OCI-LY1 (cell line): ENCODE data around the gene SOST.

Experiments used
- H2AFZ ChIP-seq: fragments of 200-600 bp; sonication (generic), shearing (Covaris generic); 2 replicates; pipeline ENCODE4 v1.6.0; 2014; ENCODE audit warnings: antibody characterized with exemption, mild to moderate bottlenecking, low read length
- H3F3A ChIP-seq: fragments of 200-600 bp; sonication (generic), shearing (Covaris generic); 2 replicates; pipeline ENCODE4 v1.6.0; 2014; ENCODE audit warnings: mild to moderate bottlenecking, antibody characterized with exemption, low read length, moderate library complexity; ENCODE audit not compliant: insufficient read depth
- H3K27ac ChIP-seq: fragments of 200-600 bp; sonication (generic); 2 replicates; pipeline ENCODE4 v1.5.1; 2014; ENCODE audit warnings: low read length, mixed run types, mild to moderate bottlenecking, low read depth; ENCODE audit not compliant: poor library complexity, severe bottlenecking
- H3K27me3 ChIP-seq: fragments of 200-600 bp; sonication (generic); 2 replicates; pipeline ENCODE4 v1.6.0; 2014; ENCODE audit warnings: antibody characterized with exemption, mild to moderate bottlenecking, low read length, moderate library complexity; ENCODE audit not compliant: insufficient read depth
- H3K36me3 ChIP-seq: fragments of 200-600 bp; sonication (generic); 2 replicates; pipeline ENCODE4 v1.6.1; 2014; ENCODE audit warnings: mild to moderate bottlenecking, antibody characterized with exemption, low read length, moderate library complexity, mixed read lengths; ENCODE audit not compliant: insufficient read depth
- H3K4me1 ChIP-seq: fragments of 200-600 bp; sonication (generic); 2 replicates; pipeline ENCODE4 v1.5.1; 2014; ENCODE audit warnings: mild to moderate bottlenecking, low read length, moderate library complexity; ENCODE audit not compliant: insufficient read depth, severe bottlenecking
- H3K4me2 ChIP-seq: fragments of 200-600 bp; sonication (generic), shearing (Covaris generic); 2 replicates; pipeline ENCODE4 v1.6.1; 2014; ENCODE audit warnings: low read length
- H3K4me3 ChIP-seq: fragments of 200-600 bp; sonication (generic); 2 replicates; pipeline ENCODE4 v1.5.1; 2014; ENCODE audit warnings: low read length, low read depth, mild to moderate bottlenecking, mixed read lengths; ENCODE audit not compliant: poor library complexity, severe bottlenecking
- H3K79me2 ChIP-seq: fragments of 200-600 bp; shearing (Covaris generic); 2 replicates; pipeline ENCODE4 v1.6.1; 2016; ENCODE audit warnings: mixed run types, low read length, mixed read lengths; ENCODE audit not compliant: insufficient read depth
- H3K9ac ChIP-seq: fragments of 200-600 bp; sonication (generic), shearing (Covaris generic); 2 replicates; pipeline ENCODE4 v1.6.1; 2014; ENCODE audit warnings: mild to moderate bottlenecking, low read length, mixed read lengths
- H3K9me2 ChIP-seq: fragments of 200-600 bp; sonication (generic), shearing (Covaris generic); 2 replicates; pipeline ENCODE4 v1.6.1; 2014; ENCODE audit warnings: low read depth, mild to moderate bottlenecking, low read length, mixed read lengths
- H3K9me3 ChIP-seq: fragments of 200-600 bp; shearing (Covaris generic); 2 replicates; pipeline ENCODE4 v1.6.1; 2014; ENCODE audit warnings: low read length, mixed read lengths
- H4K20me1 ChIP-seq: fragments of 200-600 bp; sonication (generic), shearing (Covaris generic); 2 replicates; pipeline ENCODE4 v1.6.0; 2016; ENCODE audit warnings: mild to moderate bottlenecking, low read length; ENCODE audit not compliant: insufficient read depth
- EZH2 ChIP-seq: fragments of 200-600 bp; sonication (generic), shearing (Covaris generic); IDR thresholded peaks from 2 replicates; pipeline ENCODE4 v1.8.0; 2017; ENCODE audit warnings: borderline replicate concordance, mixed run types, mild to moderate bottlenecking, antibody characterized with exemption, low read length, moderate library complexity, mixed read lengths
- TF ChIP-seq, protein P1 (sequence below): fragments of 200-600 bp; sonication (generic), shearing (Covaris generic); IDR thresholded peaks from 2 replicates; pipeline ENCODE4 v1.5.1; 2017; ENCODE audit warnings: mild to moderate bottlenecking, antibody characterized with exemption, low read length, moderate library complexity, mixed read lengths

Gene SOST

DNA sequence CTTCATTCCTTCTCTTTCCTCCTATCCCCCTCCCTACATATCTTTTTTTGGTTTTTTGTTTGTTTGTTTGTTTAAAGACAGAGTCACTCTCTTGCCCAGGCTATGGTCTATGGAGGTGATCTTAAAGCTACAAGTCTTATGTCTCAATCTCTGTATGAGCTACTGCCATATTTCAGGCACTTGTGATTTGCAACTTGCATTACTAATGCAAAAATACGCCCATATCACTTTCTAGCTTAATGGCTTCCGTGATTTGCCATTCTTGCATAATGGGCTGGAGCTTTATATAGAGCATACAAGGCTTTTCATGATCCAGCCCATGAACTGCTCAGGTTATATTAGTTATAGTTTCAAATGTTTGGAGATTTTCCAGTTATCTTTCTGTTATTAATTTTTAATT lies 29.1 kb upstream of the SOST start:
- Histone ChIP-seq H4K20me1 (no peaks in the 10 kb centered on the region), H3K79me2 (no peaks in the 10 kb centered on the region), H3K27me3 (peaks cover 13% of the 10 kb centered on the region), H3K27ac (no peak overlapping the region), H3K4me2 (no peak overlapping the region), H2AFZ (no peak overlapping the region), H3K4me3 (no peak overlapping the region), H3K36me3 (no peaks in the 10 kb centered on the region), H3K9me2 (no peaks in the 10 kb centered on the region), H3K4me1 (no peaks in the 10 kb centered on the region), H3K9ac (no peak overlapping the region), H3K9me3 (no peaks in the 10 kb centered on the region), H3F3A (no peaks in the 10 kb centered on the region)
- TF ChIP-seq, protein P1, sequence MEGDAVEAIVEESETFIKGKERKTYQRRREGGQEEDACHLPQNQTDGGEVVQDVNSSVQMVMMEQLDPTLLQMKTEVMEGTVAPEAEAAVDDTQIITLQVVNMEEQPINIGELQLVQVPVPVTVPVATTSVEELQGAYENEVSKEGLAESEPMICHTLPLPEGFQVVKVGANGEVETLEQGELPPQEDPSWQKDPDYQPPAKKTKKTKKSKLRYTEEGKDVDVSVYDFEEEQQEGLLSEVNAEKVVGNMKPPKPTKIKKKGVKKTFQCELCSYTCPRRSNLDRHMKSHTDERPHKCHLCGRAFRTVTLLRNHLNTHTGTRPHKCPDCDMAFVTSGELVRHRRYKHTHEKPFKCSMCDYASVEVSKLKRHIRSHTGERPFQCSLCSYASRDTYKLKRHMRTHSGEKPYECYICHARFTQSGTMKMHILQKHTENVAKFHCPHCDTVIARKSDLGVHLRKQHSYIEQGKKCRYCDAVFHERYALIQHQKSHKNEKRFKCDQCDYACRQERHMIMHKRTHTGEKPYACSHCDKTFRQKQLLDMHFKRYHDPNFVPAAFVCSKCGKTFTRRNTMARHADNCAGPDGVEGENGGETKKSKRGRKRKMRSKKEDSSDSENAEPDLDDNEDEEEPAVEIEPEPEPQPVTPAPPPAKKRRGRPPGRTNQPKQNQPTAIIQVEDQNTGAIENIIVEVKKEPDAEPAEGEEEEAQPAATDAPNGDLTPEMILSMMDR, result no peak
- no peak for TF ChIP-seq EZH2

DNA sequence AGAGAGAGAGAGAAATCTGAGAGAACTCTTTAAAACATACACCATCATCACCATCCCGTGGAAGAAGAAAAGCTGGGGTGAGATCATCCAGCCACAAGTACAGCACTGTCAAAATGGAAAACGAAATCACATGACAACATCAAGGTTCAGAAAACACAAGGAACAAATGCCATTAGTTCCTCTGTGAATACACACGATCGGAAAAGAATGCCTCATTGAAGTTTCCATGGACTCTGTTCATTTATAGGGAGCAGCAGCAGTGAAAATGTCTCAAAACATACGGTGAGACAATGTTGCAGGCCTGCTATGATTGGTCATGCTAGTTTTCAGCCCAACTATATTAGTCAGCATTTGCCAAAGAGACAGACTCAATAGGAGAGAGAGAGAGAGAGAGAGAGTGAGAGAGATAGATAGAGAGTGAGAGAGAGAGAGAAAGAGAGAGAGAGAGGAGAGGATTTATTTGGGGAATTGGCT lies 26.1 kb upstream of the SOST start:
- H3K9ac ChIP-seq, result no peak overlapping the region
- H3K4me2 ChIP-seq, result no peak overlapping the region
- no peaks in the 10 kb centered on the region for H3F3A ChIP-seq
- H3K4me1 ChIP-seq, result no peaks in the 10 kb centered on the region
- H3K9me2 ChIP-seq, result no peaks in the 10 kb centered on the region
- no peaks in the 10 kb centered on the region for H3K79me2 ChIP-seq
- H2AFZ ChIP-seq, result no peak overlapping the region
- H4K20me1 ChIP-seq, result no peaks in the 10 kb centered on the region
- no peak overlapping the region for H3K27ac ChIP-seq
- H3K27me3 ChIP-seq, result peaks cover 8% of the 10 kb centered on the region
- no peak for TF ChIP-seq EZH2
- TF ChIP-seq, protein P1, result no peak
- no peaks in the 10 kb centered on the region for H3K36me3 ChIP-seq
- H3K4me3 ChIP-seq, result no peak overlapping the region
- no peaks in the 10 kb centered on the region for H3K9me3 ChIP-seq

DNA sequence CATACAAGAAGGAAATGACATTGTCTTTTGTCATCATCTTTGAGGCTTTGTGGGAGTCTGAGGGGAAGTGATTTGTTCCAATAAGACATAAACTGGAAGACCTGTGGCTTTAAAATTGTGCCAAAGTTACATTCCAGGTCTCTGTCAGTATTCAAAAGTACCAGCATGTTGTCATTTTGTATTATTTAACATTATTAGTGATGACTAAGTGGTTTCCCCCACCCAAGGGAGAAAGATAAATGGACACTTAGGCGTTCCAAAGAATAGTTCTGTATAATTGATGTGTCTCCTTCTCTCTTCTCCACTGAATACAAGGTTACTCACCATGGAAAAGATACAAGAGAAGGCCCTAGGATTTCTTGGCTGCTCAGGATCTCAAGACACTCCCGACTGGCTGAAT lies 25.5 kb upstream of the SOST start:
- no peaks in the 10 kb centered on the region for H3K79me2 ChIP-seq
- no peak for TF ChIP-seq EZH2
- TF ChIP-seq, protein P1, result no peak
- no peak overlapping the region for H3K4me2 ChIP-seq

More for the DNA sequence above, 25.5 kb upstream of the SOST start:
- Histone ChIP-seq H3K36me3 (no peaks in the 10 kb centered on the region), H4K20me1 (no peaks in the 10 kb centered on the region), H3K4me1 (peaks cover 4% of the 10 kb centered on the region), H3K27ac (no peak overlapping the region), H3K27me3 (peaks cover 8% of the 10 kb centered on the region), H3K4me3 (no peak overlapping the region), H3K9ac (no peak overlapping the region), H3K9me3 (no peaks in the 10 kb centered on the region), H2AFZ (no peak overlapping the region), H3K9me2 (no peaks in the 10 kb centered on the region), H3F3A (no peaks in the 10 kb centered on the region)
